Panc1 (cell line): Measurements from ENCODE around the gene SIK3.

Source experiments
- POLR2AphosphoS5 ChIP-seq: IDR thresholded peaks from 2 replicates; pipeline ENCODE4 v1.6.1; 2012; ENCODE audit warnings: mild to moderate bottlenecking, low read depth, low read length, moderate library complexity
- SIN3A ChIP-seq: IDR thresholded peaks from 2 replicates; pipeline ENCODE4 v1.6.1; 2012; ENCODE audit warnings: low read depth, mild to moderate bottlenecking, low read length, moderate library complexity, borderline replicate concordance; ENCODE audit not compliant: insufficient read depth
- TCF7L2 ChIP-seq: IDR thresholded peaks from 2 replicates; pipeline ENCODE4 v1.6.1; 2011; ENCODE audit warnings: mild to moderate bottlenecking, low read depth, low read length, inconsistent platforms
- TF ChIP-seq, protein P1 (sequence below): fragments of 450-650 bp; IDR thresholded peaks from 2 replicates; pipeline ENCODE4 v1.5.1; 2017; ENCODE audit warnings: mild to moderate bottlenecking
- TF ChIP-seq, protein P2 (sequence below), 2 experiments: IDR thresholded peaks; 2 replicates each; pipeline ENCODE4 v1.6.1; 2011 to 2012; ENCODE audit warnings: low read depth in 2 of 2, control low read depth in 1 of 2, low read length in 1 of 2, mild to moderate bottlenecking in 1 of 2, moderate library complexity in 1 of 2; ENCODE audit not compliant: insufficient read depth in 1 of 2

DNA sequence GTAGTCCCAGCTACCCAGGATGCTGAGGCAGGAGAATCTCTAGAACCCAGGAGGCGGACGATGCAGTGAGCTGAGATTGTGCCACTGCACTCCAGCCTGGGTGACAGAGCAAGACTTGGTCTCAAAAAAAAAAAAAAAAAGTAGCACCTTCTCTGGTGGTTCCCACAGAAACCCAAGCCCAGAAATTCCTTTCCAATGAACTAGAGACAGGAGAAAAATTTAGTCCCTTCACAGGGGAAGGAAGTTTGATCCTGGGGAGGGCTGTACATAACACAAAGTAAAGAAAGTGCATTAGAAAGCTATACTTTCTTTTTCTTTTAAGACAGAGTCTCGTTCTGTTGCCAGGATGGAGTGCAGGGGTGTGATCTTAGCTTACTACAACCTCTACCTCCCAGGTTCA is 235.3 kb downstream of the SIK3 start:
- TF ChIP-seq POLR2AphosphoS5 (no peak), SIN3A (no peak), TCF7L2 (no peak)
- TF ChIP-seq, protein P1, sequence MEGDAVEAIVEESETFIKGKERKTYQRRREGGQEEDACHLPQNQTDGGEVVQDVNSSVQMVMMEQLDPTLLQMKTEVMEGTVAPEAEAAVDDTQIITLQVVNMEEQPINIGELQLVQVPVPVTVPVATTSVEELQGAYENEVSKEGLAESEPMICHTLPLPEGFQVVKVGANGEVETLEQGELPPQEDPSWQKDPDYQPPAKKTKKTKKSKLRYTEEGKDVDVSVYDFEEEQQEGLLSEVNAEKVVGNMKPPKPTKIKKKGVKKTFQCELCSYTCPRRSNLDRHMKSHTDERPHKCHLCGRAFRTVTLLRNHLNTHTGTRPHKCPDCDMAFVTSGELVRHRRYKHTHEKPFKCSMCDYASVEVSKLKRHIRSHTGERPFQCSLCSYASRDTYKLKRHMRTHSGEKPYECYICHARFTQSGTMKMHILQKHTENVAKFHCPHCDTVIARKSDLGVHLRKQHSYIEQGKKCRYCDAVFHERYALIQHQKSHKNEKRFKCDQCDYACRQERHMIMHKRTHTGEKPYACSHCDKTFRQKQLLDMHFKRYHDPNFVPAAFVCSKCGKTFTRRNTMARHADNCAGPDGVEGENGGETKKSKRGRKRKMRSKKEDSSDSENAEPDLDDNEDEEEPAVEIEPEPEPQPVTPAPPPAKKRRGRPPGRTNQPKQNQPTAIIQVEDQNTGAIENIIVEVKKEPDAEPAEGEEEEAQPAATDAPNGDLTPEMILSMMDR: no peak
- TF ChIP-seq, protein P2, sequence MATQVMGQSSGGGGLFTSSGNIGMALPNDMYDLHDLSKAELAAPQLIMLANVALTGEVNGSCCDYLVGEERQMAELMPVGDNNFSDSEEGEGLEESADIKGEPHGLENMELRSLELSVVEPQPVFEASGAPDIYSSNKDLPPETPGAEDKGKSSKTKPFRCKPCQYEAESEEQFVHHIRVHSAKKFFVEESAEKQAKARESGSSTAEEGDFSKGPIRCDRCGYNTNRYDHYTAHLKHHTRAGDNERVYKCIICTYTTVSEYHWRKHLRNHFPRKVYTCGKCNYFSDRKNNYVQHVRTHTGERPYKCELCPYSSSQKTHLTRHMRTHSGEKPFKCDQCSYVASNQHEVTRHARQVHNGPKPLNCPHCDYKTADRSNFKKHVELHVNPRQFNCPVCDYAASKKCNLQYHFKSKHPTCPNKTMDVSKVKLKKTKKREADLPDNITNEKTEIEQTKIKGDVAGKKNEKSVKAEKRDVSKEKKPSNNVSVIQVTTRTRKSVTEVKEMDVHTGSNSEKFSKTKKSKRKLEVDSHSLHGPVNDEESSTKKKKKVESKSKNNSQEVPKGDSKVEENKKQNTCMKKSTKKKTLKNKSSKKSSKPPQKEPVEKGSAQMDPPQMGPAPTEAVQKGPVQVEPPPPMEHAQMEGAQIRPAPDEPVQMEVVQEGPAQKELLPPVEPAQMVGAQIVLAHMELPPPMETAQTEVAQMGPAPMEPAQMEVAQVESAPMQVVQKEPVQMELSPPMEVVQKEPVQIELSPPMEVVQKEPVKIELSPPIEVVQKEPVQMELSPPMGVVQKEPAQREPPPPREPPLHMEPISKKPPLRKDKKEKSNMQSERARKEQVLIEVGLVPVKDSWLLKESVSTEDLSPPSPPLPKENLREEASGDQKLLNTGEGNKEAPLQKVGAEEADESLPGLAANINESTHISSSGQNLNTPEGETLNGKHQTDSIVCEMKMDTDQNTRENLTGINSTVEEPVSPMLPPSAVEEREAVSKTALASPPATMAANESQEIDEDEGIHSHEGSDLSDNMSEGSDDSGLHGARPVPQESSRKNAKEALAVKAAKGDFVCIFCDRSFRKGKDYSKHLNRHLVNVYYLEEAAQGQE (IDR thresholded peaks at IDR 0.05; ENCODE audit: insufficient read depth in 1 of 2, low read depth in 2 of 2, low read length in 1 of 2): no peak
